ENCODE data around the gene JMJD8. TPM values are rescaled to one million over a fixed set of nuclear protein-coding genes. Genes with fewer than 3 reads are reported as not detected.

Gene JMJD8
- total RNA-seq, 2 experiments from 2014 or later, result 30.5 to 37.1 TPM

DNA sequence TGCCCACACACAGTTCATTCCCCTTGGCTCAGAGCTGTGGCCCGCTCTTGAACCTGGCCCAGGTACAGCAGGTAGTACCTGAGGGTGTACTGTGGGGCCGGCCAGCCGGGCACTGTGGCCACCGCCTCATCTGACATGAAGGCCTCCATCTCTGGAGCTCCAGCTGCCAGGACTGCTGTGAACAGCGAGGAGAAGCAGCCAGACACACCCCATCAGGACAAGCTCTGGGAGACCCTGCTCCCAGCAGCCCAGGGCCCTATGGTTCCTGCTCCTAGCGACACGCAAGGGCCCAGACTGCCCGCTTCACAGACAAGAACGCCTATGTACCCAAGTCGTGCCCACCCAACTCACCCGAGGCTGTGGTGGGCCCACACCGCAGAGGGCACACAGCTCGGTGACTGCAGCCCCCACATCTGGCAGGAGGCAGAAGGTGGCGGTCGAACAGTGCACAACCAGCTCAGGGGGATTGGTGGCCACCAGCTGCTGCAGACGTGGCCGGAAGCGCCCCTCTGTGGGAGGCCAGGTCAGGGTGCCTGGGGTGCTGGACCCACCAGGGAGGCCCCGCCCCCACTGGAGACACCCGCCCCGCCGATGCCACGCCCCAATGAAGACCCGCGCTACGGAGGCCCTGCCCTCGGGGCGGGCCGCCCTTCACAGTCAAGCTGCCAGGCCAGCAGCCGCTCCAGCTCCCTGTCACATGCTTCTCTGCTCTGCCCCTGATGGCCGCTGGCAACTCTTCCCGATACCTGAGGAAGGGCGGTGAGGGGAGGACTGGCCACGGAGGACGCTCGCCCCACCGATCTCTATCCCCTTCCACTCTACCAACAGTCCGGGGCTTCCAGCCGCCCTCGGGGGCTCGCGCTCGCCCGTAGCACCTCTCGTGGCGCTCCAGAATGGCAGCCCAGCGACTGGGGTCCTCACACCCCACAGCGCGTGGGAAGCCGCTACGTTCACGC is 5.0 kb downstream of the JMJD8 start:
- peaks cover 12% of the 10 kb centered on the region for H3K27me3 Mint-ChIP-seq
- H3K4me1 Mint-ChIP-seq, result peaks cover 33% of the 10 kb centered on the region
- peaks cover 4% of the 10 kb centered on the region for H3K36me3 Mint-ChIP-seq
- H3K4me3 Mint-ChIP-seq, result peak overlapping the region; percentile 74
- H3K27ac Mint-ChIP-seq, result peak overlapping the region; percentile 65
- CTCF ChIA-PET, result interaction anchor here (0.9 to 2.1 kb wide), 6 partner anchors 11 to 43 kb away, joined by 3 to 9 read pairs (median 4); partner anchors contain the start of genes METTL26, RHOT2 and WDR24
- ATAC-seq (peak; percentile 17), DNase-seq (peak; percentile 76)
- H3K9me3 Mint-ChIP-seq (ENCODE audit: low read depth), result no peaks in the 10 kb centered on the region

DNA sequence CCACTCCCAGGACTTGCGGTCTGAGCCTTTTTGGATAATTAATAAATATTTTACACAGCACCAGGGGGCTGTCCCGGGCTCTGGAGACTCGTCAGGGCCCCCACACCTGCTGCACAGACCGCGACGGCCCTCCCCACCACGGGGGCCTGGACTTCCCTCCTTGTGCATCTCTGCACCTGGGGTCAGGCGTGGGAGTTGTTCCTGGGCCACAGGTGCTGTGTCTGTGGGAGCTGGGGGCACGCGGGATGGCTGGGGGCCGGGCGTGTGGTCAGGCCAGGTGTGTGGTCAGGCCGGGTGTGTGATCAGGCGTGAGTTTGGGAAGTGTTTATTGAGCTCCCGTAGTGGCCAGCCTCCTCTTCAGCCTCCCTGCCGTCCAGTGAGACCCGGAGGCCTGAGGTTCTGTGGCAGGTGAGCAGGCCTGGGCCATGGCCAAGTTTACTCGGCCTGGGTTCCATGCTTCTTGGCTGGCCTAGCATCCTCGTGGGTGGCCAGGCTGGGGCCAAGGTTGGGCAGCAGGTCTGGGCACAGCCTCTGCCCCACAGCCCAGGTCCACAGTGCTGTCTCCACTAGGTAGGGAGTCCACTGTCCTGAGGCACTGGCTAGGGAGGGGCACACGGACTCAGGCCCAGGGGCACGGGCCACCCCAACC is 5.8 kb downstream of the JMJD8 start:
- Mint-ChIP-seq H3K27me3 (peaks cover 12% of the 10 kb centered on the region), H3K4me1 (peaks cover 32% of the 10 kb centered on the region), H3K36me3 (peaks cover 6% of the 10 kb centered on the region), H3K9me3 (ENCODE audit: low read depth) (no peaks in the 10 kb centered on the region), H3K4me3 (no peak overlapping the region), H3K27ac (no peak overlapping the region)
- CTCF ChIA-PET, result interaction anchor here (0.9 to 2.1 kb wide), 5 partner anchors 10 to 42 kb away, joined by 4 to 9 read pairs (median 4); partner anchors contain the start of genes METTL26, RHOT2 and WDR24
- no peak for DNase-seq
- ATAC-seq, result no peak

DNA sequence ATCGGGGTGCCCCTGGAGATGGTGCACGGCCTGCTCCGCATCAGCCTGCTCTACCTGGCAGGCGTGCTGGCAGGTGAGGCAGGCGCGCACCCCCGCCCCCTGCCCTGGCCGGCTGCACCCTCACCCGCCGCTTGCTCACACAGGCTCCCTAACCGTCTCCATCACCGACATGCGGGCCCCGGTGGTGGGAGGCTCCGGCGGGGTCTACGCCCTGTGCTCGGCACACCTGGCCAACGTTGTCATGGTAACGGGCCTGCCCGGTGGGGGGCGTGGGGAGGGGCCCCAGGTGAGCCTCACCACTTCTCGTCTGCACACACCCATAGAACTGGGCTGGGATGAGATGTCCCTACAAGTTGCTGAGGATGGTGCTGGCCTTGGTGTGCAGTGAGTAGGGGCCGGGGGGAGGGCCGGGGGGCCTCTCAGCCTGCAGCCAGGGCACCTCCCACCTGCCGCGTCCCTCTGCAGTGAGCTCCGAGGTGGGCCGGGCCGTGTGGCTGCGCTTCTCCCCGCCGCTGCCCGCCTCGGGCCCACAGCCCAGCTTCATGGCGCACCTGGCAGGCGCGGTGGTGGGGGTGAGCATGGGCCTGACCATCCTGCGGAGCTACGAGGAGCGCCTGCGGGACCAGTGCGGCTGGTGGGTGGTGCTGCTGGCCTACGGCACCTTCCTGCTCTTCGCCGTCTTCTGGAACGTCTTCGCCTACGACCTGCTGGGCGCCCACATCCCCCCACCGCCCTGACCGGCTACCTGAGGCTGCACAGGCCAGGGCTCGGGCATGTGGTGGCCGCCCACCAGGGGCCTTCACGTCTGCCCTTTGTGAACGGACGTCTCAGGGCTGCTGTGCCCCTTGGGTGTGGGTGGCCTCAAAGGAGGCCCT is 6.6 kb downstream of the JMJD8 start:
- Mint-ChIP-seq H3K4me1 (peaks cover 24% of the 10 kb centered on the region), H3K9me3 (ENCODE audit: low read depth) (no peaks in the 10 kb centered on the region), H3K36me3 (peaks cover 9% of the 10 kb centered on the region), H3K27me3 (peaks cover 12% of the 10 kb centered on the region), H3K27ac (no peak overlapping the region), H3K4me3 (no peak overlapping the region)
- DNase-seq (no peak), ATAC-seq (no peak)
- CTCF ChIA-PET, result interaction anchor here (1.9 to 2.1 kb wide), 2 partner anchors 9 to 30 kb away, joined by 6 to 9 read pairs; partner anchors contain the start of gene RHOT2

DNA sequence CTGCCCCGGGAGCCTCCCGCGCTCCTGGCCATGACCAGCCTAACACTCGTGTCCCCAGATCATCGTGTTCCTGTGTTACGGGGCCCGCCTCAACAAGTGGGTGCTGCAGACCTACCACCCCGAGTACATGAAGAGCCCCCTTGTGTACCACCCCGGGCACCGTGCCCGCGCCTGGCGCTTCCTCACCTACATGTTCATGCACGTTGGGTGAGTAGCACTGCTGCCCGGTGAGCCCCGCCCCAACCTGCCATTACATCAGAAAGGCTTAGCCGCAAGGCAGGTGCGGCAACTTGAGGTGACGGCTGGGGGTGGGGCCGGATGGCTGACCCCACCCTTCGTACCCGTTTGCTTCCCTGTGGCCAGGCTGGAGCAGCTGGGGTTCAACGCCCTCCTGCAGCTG is 7.2 kb downstream of the JMJD8 start:
- Mint-ChIP-seq H3K27ac (no peak overlapping the region), H3K27me3 (peaks cover 12% of the 10 kb centered on the region), H3K36me3 (peaks cover 8% of the 10 kb centered on the region), H3K4me1 (peaks cover 20% of the 10 kb centered on the region), H3K4me3 (no peak overlapping the region), H3K9me3 (ENCODE audit: low read depth) (no peaks in the 10 kb centered on the region)
- CTCF ChIA-PET, result no interaction called here
- DNase-seq (no peak), ATAC-seq (no peak)

DNA sequence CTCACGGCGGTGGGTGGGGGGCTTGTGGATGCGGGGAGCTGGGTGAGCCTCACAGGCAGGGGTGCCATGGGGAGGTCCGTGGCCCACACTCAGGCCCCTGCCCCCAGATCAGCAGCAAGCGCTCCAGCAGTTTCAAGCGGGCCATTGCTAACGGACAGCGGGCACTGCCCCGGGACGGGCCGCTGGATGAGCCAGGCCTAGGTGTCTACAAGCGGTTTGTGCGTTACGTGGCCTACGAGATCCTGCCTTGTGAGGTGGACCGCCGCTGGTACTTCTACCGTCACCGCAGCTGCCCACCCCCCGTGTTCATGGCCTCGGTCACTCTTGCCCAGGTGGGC is 7.6 kb downstream of the JMJD8 start:
- CTCF ChIA-PET, result interaction anchor here (1.3 kb wide), 1 partner anchor 19 kb away, joined by 3 read pairs; no protein-coding TSS in a partner anchor
- peaks cover 12% of the 10 kb centered on the region for H3K27me3 Mint-ChIP-seq

DNA sequence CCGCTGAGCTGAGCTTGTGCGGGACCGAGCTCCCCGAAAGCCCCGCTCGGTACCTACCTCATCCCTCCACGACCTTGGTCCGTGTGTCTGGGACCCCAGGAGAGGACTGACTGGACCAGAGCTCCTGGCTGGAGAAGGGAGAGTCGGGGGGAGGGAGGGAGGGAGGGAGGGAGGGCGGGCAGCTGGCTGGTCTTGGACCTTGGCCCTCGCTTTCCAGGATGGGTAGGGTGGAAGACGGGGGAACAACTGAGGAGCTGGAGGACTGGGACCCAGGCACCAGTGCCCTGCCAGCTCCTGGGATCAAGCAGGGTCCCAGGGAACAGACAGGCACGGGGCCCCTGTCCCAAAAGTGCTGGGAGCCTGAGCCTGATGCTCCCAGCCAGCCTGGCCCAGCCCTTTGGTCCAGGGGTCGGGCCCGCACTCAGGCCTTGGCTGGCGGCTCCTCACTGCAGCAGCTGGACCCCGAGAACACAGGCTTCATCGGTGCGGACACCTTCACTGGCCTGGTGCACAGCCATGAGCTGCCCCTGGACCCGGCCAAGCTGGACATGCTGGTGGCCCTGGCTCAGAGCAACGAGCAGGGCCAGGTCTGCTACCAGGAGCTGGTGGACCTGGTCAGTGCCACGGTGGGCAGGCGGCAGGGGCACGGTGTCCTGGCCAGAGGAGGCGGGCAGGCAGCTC is 8.1 kb downstream of the JMJD8 start:
- Mint-ChIP-seq H3K9me3 (ENCODE audit: low read depth) (no peaks in the 10 kb centered on the region), H3K27me3 (peaks cover 12% of the 10 kb centered on the region), H3K27ac (no peak overlapping the region), H3K4me1 (peaks cover 11% of the 10 kb centered on the region), H3K36me3 (peaks cover 7% of the 10 kb centered on the region), H3K4me3 (no peak overlapping the region)
- DNase-seq, result no peak
- CTCF ChIA-PET, result interaction anchor here (1.3 kb wide), 1 partner anchor 19 kb away, joined by 3 read pairs; no protein-coding TSS in a partner anchor
- no peak for ATAC-seq

More for the DNA sequence above, 7.6 kb downstream of the JMJD8 start:
- H3K4me3 Mint-ChIP-seq, result no peak overlapping the region
- peaks cover 5% of the 10 kb centered on the region for H3K36me3 Mint-ChIP-seq
- H3K4me1 Mint-ChIP-seq, result peaks cover 16% of the 10 kb centered on the region
- no peak overlapping the region for H3K27ac Mint-ChIP-seq
- DNase-seq (no peak), ATAC-seq (no peak)
- no peaks in the 10 kb centered on the region for H3K9me3 Mint-ChIP-seq (ENCODE audit: low read depth)

DNA sequence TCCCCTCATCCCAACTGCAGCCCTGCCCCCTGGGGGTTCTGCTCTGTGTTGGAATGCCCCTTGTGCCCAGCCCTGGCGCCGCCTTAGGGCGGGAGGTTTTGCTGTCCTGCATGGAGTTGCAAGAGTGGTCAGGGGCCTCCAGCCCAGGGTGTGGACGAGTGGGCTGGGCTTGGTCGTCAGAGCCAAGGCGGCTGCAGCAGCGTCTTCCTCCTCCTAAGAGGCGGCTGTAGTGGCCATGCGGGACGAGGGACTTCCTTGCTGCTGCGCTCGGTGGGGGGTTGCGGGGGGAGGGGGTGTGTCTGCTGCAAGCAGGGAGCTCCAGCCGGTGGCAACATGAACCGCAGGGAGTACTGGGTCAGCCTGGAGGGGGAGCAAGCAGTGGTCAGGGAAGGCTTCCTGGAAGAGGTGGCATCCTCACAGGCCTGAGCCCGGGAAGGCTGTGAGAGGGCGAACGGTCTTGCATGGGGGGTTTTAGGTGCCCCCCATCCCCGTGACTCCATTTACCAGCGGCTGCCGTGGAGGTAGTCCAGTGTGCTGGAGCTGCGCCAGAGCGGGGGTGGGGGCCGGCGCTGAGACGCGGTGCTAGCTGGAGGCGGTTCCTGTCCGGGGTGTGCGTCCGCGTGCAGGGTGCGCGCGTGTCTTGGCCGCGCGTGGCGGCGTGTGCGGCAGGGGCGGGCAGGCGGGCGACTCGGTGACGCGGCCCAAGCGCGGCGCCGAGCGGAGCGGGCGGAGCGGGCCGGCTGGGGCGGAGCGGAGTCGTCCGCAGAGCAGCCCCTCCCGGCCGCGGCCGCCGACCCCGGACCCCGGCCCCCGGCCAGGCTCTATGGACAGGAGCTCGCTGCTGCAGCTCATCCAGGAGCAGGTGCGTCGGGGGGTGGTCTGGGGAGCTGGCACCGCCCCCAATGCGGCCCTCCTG is 8.9 kb downstream of the JMJD8 start, which contains the start of gene RHBDL1:
RHBDL1 (plus strand) TSS at position 704 of the 916 bp plus-strand sequence; CDS start at position 824, 120 bp downstream.
- ATAC-seq, result no peak
- CTCF ChIA-PET, result interaction anchor here (1.3 kb wide), 1 partner anchor 20 kb away, joined by 3 read pairs; no protein-coding TSS in a partner anchor
- Mint-ChIP-seq H3K9me3 (ENCODE audit: low read depth) (no peaks in the 10 kb centered on the region), H3K4me3 (no peak within 1 kb of the TSS), H3K4me1 (peaks cover 8% of the 10 kb centered on the region), H3K27ac (no peak within 1 kb of the TSS), H3K27me3 (peaks cover 12% of the 10 kb centered on the region), H3K36me3 (peaks cover 8% of the 10 kb centered on the region)
- no peak for DNase-seq

DNA sequence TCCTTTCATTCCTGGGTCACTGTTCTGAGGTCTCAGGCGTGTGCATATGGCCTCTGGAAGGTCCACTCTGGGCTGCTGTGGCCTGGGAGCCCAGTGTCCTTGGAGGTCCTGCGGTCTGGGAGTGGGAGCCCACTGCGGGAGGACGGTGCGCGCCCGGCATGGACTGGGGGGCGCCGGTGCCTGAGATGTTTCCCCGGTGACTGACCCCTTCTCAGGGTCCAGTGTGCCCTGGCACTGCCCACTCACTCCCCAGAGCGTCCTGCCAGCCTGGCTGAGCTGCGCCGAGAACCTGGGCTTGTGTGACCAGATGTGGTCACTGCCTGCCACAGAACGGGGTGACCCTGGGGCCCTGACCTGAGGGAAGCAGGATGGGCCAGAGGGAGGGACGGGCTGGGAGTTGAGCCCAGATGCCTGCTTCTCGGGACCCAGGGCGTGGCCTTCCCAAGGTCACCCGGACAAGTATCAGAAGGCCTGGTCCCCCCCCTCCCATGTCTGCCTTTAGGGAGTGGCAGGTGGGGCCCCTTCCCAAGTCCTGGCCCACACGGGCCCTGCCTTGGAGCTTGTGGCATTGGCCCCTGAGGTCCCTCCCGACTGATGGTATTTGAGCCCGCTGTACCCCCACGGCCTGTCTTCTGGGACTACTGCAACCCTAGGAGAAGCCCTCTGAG is 9.8 kb downstream of the JMJD8 start:
- H3K27ac Mint-ChIP-seq, result no peak overlapping the region
- CTCF ChIA-PET, result no interaction called here
- peaks cover 12% of the 10 kb centered on the region for H3K27me3 Mint-ChIP-seq
- DNase-seq (no peak), ATAC-seq (no peak)
- H3K4me3 Mint-ChIP-seq, result no peak overlapping the region
- peaks cover 8% of the 10 kb centered on the region for H3K36me3 Mint-ChIP-seq
- H3K9me3 Mint-ChIP-seq (ENCODE audit: low read depth), result no peaks in the 10 kb centered on the region
- peaks cover 9% of the 10 kb centered on the region for H3K4me1 Mint-ChIP-seq

DNA sequence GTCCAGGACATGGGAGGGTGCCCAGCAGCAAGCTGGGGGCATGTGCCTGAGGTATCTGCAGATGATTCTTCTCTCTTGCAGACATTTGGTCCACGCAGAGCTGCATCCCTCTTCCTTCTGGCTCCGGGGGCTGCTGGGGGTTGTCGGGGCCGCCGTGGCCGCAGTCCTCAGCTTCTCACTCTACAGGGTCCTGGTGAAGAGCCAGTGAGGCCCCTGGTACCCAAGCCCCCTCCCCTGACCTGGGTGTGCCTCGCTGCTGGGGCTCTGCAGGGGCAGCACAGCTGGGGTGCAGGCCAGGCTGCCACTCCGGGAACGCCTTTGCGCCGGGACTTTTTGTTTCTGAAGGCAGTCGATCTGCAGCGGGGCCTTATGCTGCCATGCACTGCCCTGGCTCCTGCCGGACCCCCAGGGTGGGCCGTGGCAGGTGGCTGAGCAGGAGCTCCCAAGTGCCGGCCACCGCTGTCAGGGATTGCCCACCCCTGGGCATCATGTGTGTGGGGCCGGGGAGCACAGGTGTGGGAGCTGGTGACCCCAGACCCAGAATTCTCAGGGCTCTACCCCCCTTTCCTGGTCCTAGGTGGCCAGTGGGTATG is 10.6 kb downstream of the JMJD8 start:
- CTCF ChIA-PET, result no interaction called here

DNA sequence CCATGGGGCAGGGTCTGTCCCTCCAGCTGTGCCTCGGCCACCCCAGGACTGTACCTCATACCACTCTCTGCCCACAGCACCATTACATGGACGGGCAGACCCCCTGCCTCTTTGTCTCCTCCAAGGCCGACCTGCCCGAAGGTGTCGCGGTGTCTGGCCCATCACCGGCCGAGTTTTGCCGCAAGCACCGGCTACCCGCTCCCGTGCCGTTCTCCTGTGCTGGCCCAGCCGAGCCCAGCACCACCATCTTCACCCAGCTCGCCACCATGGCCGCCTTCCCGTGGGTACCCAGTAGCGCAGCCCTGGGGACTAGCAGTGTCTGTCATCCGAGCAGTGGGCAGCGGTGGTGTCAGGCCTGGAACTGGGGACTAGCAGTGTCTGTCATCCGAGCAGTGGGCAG is 11.3 kb downstream of the JMJD8 start:
- Mint-ChIP-seq H3K4me3 (no peak overlapping the region), H3K4me1 (peaks cover 8% of the 10 kb centered on the region), H3K36me3 (peaks cover 8% of the 10 kb centered on the region), H3K27me3 (peaks cover 12% of the 10 kb centered on the region), H3K27ac (no peak overlapping the region), H3K9me3 (ENCODE audit: low read depth) (no peaks in the 10 kb centered on the region)
- no peak for ATAC-seq
- DNase-seq, result no peak
- CTCF ChIA-PET, result no interaction called here

More for the DNA sequence above, 10.6 kb downstream of the JMJD8 start:
- ATAC-seq (no peak), DNase-seq (no peak)
- H3K27ac Mint-ChIP-seq, result no peak overlapping the region
- peaks cover 12% of the 10 kb centered on the region for H3K27me3 Mint-ChIP-seq
- H3K4me1 Mint-ChIP-seq, result peaks cover 8% of the 10 kb centered on the region
- H3K36me3 Mint-ChIP-seq, result peaks cover 8% of the 10 kb centered on the region
- no peak overlapping the region for H3K4me3 Mint-ChIP-seq
- no peaks in the 10 kb centered on the region for H3K9me3 Mint-ChIP-seq (ENCODE audit: low read depth)

DNA sequence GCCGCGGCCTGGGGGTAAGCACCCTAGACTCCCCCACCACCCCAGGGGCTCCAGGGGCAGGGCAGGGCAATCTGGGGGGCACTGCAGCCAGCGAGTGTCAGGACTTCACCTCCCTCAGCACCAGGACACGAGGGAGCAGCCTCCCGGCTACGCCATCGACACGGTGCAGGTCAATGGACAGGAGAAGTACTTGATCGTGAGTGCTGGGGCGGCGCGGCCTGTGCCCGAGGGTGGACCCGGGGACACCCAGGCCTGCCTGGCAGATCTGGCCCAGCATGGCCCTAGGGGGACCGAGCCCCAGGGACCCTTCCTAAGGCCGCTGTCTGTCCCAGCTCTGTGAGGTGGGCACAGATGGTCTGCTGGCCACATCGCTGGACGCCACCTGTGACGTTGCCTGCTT is 11.8 kb downstream of the JMJD8 start:
- Mint-ChIP-seq H3K27me3 (peaks cover 12% of the 10 kb centered on the region), H3K27ac (no peak overlapping the region), H3K36me3 (peaks cover 8% of the 10 kb centered on the region), H3K4me1 (peaks cover 12% of the 10 kb centered on the region), H3K4me3 (no peak overlapping the region), H3K9me3 (ENCODE audit: low read depth) (no peaks in the 10 kb centered on the region)
- DNase-seq (no peak), ATAC-seq (no peak)
- CTCF ChIA-PET, result no interaction called here
